Gastrocnemius medialis (tissue), 4 donors: ENCODE measurements around the gene PFDN5. TPM values are rescaled to one million over a fixed set of nuclear protein-coding genes. Genes with fewer than 3 reads are reported as not detected.
A peak's percentile ranks its signal among the peaks of the same experiment; 100 is the strongest.

ENCODE experiments used
- ATAC-seq, 2 donors: fragments of 150-250 bp; one replicate each; pipeline ENCODE4 v1.9.1; 2016
- DNase-seq, 2 donors: peaks; one replicate each; pipeline ENCODE4 v3.0.0-alpha.2; 2019
- H3K27ac ChIP-seq, 4 donors: fragments of 200-600 bp; sonication (generic); 1 replicate in 1 of 4; 2 replicates in 3 of 4; pipeline ENCODE4 v1.5.1; 2016 to 2018; ENCODE audit warnings: mild to moderate bottlenecking in 2 of 4, moderate library complexity in 1 of 4
- H3K27me3 ChIP-seq, 3 donors: fragments of 200-600 bp; sonication (generic) in 2 of 3; 1 replicate in 1 of 3; 2 replicates in 2 of 3; pipeline versions ENCODE4 v1.5.1 to v1.6.0; 2016 to 2019; ENCODE audit warnings: mild to moderate bottlenecking in 1 of 3, moderate library complexity in 1 of 3
- H3K36me3 ChIP-seq, 2 donors: fragments of 200-600 bp; sonication (generic) in 1 of 2; one replicate each; pipeline ENCODE4 v1.5.1; 2017 to 2018
- H3K4me1 ChIP-seq, 2 donors: fragments of 200-600 bp; sonication (generic) in 1 of 2; one replicate each; pipeline ENCODE4 v1.5.1; 2016 to 2017; ENCODE audit warnings: mild to moderate bottlenecking in 2 of 2
- H3K4me3 ChIP-seq, 4 donors: fragments of 200-600 bp; sonication (generic) in 3 of 4; 1 replicate in 1 of 4; 2 replicates in 3 of 4; pipeline ENCODE4 v1.5.1; 2016 to 2019; ENCODE audit warnings: mild to moderate bottlenecking in 2 of 4
- H3K9me3 ChIP-seq, 3 donors: fragments of 200-600 bp; sonication (generic) in 2 of 3; 1 replicate in 1 of 3; 2 replicates in 2 of 3; pipeline ENCODE4 v1.5.1; 2016 to 2019
- POLR2A ChIP-seq, 2 donors: fragments of 450-650 bp; IDR thresholded peaks; one replicate each; pipeline ENCODE4 v1.6.1; 2017; ENCODE audit warnings: antibody characterized with exemption in 2 of 2, mild to moderate bottlenecking in 2 of 2, moderate library complexity in 2 of 2
- in situ Hi-C, 4 donors: fragments of 200-750 bp; cut with MboI; loops; one replicate each; pipeline versions ENCODE4 v1.15.0 to v1.8.0; 2017; ENCODE audit warnings: low sequenced_read_pairs in 4 of 4
- intact Hi-C: fragments of 100-400 bp; cut with DNase I; formaldehyde crosslinking; loops from one replicate; pipeline ENCODE4 v1.15.1; 2023; ENCODE audit warnings: low total_unique reads
- total RNA-seq, 4 donors: library from RNA; depleted of rRNA; stranded (reverse); fragments of >200 nt; gene quantifications; one replicate each; pipeline versions ENCODE4 v1.1.0 to v1.2.3, GENCODE V29; 2016
- TF ChIP-seq, protein P1 (sequence below), 5 experiments: fragments of 450-650 bp in 3 of 5; fragments of 200-600 bp in 2 of 5; sonication (generic) in 2 of 5; IDR thresholded peaks in 4 of 5; conservative IDR thresholded peaks in 1 of 5; 1 replicate in 4 of 5; 2 replicates in 1 of 5; pipeline ENCODE4 v1.5.1; 2016 to 2019; ENCODE audit warnings: antibody characterized with exemption in 5 of 5, mild to moderate bottlenecking in 3 of 5, moderate library complexity in 3 of 5

The PFDN5 gene
- total RNA-seq, 4 donors from 2014 or later, result 341 to 464 (median 358) TPM

DNA sequence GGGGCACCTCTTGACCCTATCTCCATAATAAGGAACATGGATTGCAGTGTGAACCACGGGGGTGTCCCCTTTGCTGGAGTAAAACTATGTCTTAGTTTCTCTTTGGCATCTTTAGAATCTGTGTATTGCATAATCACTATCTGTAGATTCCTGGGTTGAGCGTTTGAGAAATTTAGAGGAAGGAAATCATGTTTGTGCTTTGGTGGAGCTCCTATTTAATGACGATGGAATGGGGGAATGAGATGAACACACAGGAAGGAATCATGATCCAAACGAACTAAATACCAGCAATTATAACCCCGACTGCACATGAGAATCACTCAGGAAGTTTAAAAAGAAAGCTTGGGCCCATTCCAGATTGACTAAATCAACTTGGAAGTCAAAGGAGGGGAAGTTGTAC is 2.8 kb downstream of the PFDN5 start:
- Histone ChIP-seq H3K36me3 (peaks cover 0 to 22% of the 10 kb centered on the region in 2 donors), H3K4me3 (no peak overlapping the region), H3K27ac (peak overlapping the region in 2 of 4 donors; percentile 8 to 85), H3K9me3 (no peaks in the 10 kb centered on the region), H3K4me1 (peaks cover 33 to 36% of the 10 kb centered on the region in 2 donors), H3K27me3 (no peaks in the 10 kb centered on the region)
- no peak for DNase-seq
- intact Hi-C loops (loop anchor here (5.0 kb wide), 1 partner anchor 46 kb away; a partner anchor contains a TSS), in situ Hi-C loops (no loop called here)
- no peak for ATAC-seq
- no peak for TF ChIP-seq POLR2A (IDR thresholded peaks at IDR 0.05)
- TF ChIP-seq, protein P1, sequence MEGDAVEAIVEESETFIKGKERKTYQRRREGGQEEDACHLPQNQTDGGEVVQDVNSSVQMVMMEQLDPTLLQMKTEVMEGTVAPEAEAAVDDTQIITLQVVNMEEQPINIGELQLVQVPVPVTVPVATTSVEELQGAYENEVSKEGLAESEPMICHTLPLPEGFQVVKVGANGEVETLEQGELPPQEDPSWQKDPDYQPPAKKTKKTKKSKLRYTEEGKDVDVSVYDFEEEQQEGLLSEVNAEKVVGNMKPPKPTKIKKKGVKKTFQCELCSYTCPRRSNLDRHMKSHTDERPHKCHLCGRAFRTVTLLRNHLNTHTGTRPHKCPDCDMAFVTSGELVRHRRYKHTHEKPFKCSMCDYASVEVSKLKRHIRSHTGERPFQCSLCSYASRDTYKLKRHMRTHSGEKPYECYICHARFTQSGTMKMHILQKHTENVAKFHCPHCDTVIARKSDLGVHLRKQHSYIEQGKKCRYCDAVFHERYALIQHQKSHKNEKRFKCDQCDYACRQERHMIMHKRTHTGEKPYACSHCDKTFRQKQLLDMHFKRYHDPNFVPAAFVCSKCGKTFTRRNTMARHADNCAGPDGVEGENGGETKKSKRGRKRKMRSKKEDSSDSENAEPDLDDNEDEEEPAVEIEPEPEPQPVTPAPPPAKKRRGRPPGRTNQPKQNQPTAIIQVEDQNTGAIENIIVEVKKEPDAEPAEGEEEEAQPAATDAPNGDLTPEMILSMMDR (IDR thresholded peaks at IDR 0.05 in 4 of 5, conservative IDR thresholded peaks at IDR 0.05 in 1 of 5), result no peak

DNA sequence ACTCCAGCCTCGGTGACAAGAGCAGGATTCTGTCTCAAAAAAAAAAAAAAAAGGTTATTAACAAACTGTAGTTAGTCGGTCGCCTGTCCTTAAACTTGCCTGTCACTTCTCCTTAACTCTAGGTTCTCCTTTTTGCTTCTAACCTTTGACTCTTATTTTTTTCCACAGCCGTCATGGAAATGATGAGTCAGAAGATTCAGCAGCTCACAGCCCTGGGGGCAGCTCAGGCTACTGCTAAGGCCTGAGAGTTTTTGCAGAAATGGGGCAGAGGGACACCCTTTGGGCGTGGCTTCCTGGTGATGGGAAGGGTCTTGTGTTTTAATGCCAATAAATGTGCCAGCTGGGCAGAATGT is 3.7 kb downstream of the PFDN5 start:
- Histone ChIP-seq H3K4me1 (peaks cover 33 to 36% of the 10 kb centered on the region in 2 donors), H3K27ac (peak overlapping the region; percentile 67 to 85 (median 76)), H3K4me3 (peak overlapping the region; percentile 71 to 97 (median 86)), H3K27me3 (no peaks in the 10 kb centered on the region), H3K9me3 (no peaks in the 10 kb centered on the region), H3K36me3 (peaks cover 0 to 24% of the 10 kb centered on the region in 2 donors)
- in situ Hi-C loops, result no loop called here
- intact Hi-C loops, result loop anchor here (1.0 to 5.0 kb wide), 2 partner anchors 22 to 47 kb away; partner anchors contain the start of gene AAAS
- no peak for TF ChIP-seq POLR2A (IDR thresholded peaks at IDR 0.05)
- ATAC-seq (no peak), DNase-seq (no peak)

DNA sequence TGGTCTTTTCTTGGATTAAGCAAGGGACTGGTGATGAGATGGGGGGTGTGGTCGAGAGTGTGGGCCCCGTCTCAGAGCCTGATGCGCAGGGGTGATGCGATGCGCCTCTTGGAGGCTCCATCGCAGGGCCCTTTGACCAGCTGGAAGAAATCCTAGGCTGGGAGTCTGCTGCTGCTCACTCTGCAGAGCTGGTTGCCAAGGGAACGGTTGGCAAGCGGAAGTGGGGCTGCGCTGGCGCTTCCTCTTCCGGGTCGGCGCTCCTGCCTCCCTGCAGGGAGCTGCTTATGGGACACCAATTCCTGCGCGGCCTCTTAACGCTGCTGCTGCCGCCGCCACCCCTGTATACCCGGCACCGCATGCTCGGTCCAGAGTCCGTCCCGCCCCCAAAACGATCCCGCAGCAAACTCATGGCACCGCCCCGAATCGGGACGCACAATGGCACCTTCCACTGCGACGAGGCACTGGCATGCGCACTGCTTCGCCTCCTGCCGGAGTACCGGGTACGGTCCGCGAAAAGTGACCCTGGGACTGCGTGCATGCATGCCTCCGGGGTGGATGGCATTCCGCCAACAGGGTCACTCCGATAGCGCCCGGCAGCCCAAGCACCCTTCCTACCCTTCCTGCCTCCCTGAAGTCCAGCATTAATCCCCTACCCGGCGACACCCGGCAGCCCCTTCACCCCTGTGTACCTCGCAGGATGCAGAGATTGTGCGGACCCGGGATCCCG is 4.3 kb downstream of the PFDN5 start, which contains the start of gene MYG1:
TSS of gene MYG1 (plus strand) at position 242 of the 727 bp plus-strand sequence. CDS start at position 285, 43 bp downstream.
- peaks cover 33 to 35% of the 10 kb centered on the region in 2 donors for H3K4me1 ChIP-seq
- in situ Hi-C loops, result no loop called here

DNA sequence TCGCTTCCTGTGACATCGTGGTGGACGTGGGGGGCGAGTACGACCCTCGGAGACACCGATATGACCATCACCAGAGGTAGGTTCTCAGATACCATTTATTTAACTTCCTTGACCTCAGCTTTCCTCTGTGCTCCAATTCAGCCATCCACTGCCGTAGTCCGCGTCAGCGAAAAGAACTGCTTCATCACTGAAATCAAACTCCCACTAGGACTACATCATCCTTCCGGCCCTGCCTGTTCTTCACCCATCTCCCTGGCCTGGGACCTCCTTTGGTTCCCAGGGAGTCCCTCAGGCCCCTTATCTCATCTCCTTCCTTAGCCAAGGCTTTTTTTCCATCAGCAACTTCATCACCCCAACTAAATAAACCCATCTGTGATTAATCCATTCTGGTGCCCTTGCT is 4.8 kb downstream of the PFDN5 start:
- in situ Hi-C loops (no loop called here), intact Hi-C loops (no loop called here)
- H3K9me3 ChIP-seq, result no peaks in the 10 kb centered on the region
- H3K27me3 ChIP-seq, result no peaks in the 10 kb centered on the region
- H3K27ac ChIP-seq, result peak overlapping the region; percentile 67 to 85 (median 76)
- peaks cover 0 to 26% of the 10 kb centered on the region in 2 donors for H3K36me3 ChIP-seq
- DNase-seq, result no peak
- peak overlapping the region; percentile 71 to 97 (median 86) for H3K4me3 ChIP-seq
- peaks cover 28 to 31% of the 10 kb centered on the region in 2 donors for H3K4me1 ChIP-seq
- TF ChIP-seq, protein P1 (IDR thresholded peaks at IDR 0.05 in 4 of 5, conservative IDR thresholded peaks at IDR 0.05 in 1 of 5), result no peak
- no peak for TF ChIP-seq POLR2A (IDR thresholded peaks at IDR 0.05)
- no peak for ATAC-seq

More for the DNA sequence above, 4.3 kb downstream of the PFDN5 start, which contains the start of gene MYG1:
- H3K36me3 ChIP-seq, result peaks cover 0 to 24% of the 10 kb centered on the region in 2 donors
- intact Hi-C loops, result loop anchor here (1.0 to 5.0 kb wide), 2 partner anchors 22 to 47 kb away; partner anchors contain the start of gene AAAS
- H3K9me3 ChIP-seq, result no peaks in the 10 kb centered on the region
- DNase-seq (peak; percentile 63 to 76), ATAC-seq (peak; percentile 73)
- H3K27me3 ChIP-seq, result no peaks in the 10 kb centered on the region
- peak within 1 kb of the TSS; percentile 67 to 85 (median 76) for H3K27ac ChIP-seq
- peak within 1 kb of the TSS; percentile 71 to 97 (median 86) for H3K4me3 ChIP-seq
- TF ChIP-seq POLR2A (IDR thresholded peaks at IDR 0.05), result peak in 1 of 2 donors; percentile 52
- TF ChIP-seq, protein P1 (IDR thresholded peaks at IDR 0.05 in 4 of 5, conservative IDR thresholded peaks at IDR 0.05 in 1 of 5), result peak in 4 of 5 experiments; percentile 9 to 47 (median 27)

DNA sequence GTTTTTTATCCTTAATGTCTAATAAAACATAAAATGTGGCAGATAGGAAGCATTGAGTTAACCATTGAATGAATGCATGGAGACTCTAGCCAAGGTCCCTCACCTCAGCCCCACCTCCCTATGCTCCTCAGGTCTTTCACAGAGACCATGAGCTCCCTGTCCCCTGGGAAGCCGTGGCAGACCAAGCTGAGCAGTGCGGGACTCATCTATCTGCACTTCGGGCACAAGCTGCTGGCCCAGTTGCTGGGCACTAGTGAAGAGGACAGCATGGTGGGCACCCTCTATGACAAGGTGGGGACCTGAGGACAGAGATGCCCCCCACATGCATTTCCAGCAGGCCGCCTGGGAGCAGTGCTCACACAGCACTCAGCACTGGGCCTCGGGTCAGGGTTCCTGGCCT is 7.6 kb downstream of the PFDN5 start:
- DNase-seq (no peak), ATAC-seq (no peak)
- H3K4me3 ChIP-seq, result no peak overlapping the region
- intact Hi-C loops (no loop called here), in situ Hi-C loops (no loop called here)
- peaks cover 16 to 19% of the 10 kb centered on the region in 2 donors for H3K4me1 ChIP-seq
- no peak for TF ChIP-seq POLR2A (IDR thresholded peaks at IDR 0.05)
- TF ChIP-seq, protein P1 (IDR thresholded peaks at IDR 0.05 in 4 of 5, conservative IDR thresholded peaks at IDR 0.05 in 1 of 5), result no peak
- no peaks in the 10 kb centered on the region for H3K27me3 ChIP-seq
- peaks cover 0 to 53% of the 10 kb centered on the region in 2 donors for H3K36me3 ChIP-seq
- no peak overlapping the region for H3K27ac ChIP-seq
- H3K9me3 ChIP-seq, result no peaks in the 10 kb centered on the region
